PFSK-1 (cell line): ENCODE data around the gene USP47.

Experiments used
- REST ChIP-seq, 2 experiments: IDR thresholded peaks; 2 replicates each; pipeline versions ENCODE4 v1.6.1 to v1.8.0; 2011 to 2012; ENCODE audit warnings: low read depth in 2 of 2, low read length in 2 of 2, control low read depth in 1 of 2, inconsistent platforms in 1 of 2, mild to moderate bottlenecking in 1 of 2, moderate library complexity in 1 of 2; ENCODE audit not compliant: insufficient read depth in 1 of 2
- TAF1 ChIP-seq: IDR thresholded peaks from 2 replicates; pipeline ENCODE4 v1.6.1; 2012; ENCODE audit warnings: low read length, control low read depth, borderline replicate concordance; ENCODE audit not compliant: insufficient read depth

DNA sequence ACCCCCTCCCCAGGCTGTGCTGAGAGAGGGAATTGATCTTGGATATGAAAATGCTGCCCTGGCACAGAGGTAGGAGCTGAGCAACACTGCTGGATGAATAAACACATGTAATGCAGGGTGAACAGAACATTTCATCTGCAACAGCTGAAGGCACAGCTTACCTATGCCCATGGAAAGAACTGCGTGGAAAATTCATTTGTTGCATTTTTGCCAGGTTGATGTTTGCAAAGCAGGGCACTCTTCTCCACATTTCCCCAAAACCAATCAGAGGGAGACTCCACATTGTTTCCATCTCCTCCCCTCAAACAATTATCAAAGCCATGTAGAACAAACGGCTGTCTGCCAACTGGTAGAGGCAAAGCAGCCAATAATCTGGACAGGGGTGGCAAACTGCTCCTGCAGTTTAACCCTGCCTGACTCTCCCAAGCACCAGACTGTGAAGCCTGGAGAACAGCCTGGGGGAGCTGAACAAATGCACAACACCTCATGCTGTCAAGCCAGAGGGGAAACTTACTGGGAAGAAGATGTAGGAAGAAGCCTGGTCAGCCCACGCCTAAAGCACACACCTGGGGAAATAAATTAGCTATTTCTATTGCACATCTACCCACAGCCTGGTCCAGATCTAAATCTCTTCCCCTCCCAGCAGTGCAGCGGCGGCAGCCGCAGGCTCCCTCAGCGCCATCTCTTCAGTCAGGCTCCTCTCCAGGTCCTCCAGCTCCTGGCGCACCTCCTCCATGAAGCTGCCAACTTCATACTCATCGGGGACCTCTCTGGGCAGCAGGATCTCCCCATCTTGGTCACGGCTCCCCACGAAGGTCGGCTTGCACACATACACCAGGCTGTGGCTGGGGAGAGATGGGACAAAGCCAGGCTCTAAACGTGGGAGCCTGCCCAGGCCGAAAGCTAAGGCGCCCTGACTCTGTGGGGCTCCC lies 122.3 kb downstream of the USP47 start:
- TF ChIP-seq REST (IDR thresholded peaks at IDR 0.05; ENCODE audit: insufficient read depth in 1 of 2, low read depth in 2 of 2, low read length in 2 of 2) (no peak), TAF1 (no peak)
